BJ (cell line): ENCODE results near the gene TTC9B. TPM values are rescaled to one million over a fixed set of nuclear protein-coding genes. Genes with fewer than 3 reads are reported as not detected.

ENCODE experiments used
- CTCF ChIA-PET: fragments of 350-600 bp; formaldehyde crosslinking; extraction: SDS; loops from one replicate; lab custom pipeline; 2021; ENCODE audit warnings: antibody characterized with exemption, inconsistent platforms; lab: Yijun Ruan, JAX
- POLR2A ChIA-PET: fragments of 300-600 bp; sonication (Branson Sonifier 250); formaldehyde crosslinking; extraction: SDS; loops from one replicate; lab custom pipeline; 2021; ENCODE audit warnings: antibody characterized with exemption; lab: Charles Lee
- DNase-seq: peaks from one replicate; pipeline ENCODE4 v3.0.0-alpha.2; 2011; ENCODE audit warnings: low read depth
- H3K27me3 ChIP-seq: 2 replicates; pipeline ENCODE4 v1.6.0; 2011; ENCODE audit warnings: low read length; ENCODE audit not compliant: control insufficient read depth, insufficient read depth
- H3K36me3 ChIP-seq: 2 replicates; pipeline ENCODE4 v1.5.1; 2011; ENCODE audit warnings: low read length; ENCODE audit not compliant: control insufficient read depth, insufficient read depth
- H3K4me3 ChIP-seq: 2 replicates; pipeline ENCODE4 v1.5.1; 2011; ENCODE audit warnings: low read depth, mild to moderate bottlenecking, control low read depth, low read length
- polyA plus RNA-seq: library from polyadenylated mRNA; depleted of rRNA; stranded (reverse); fragments of >200 nt; gene quantifications from 2 replicates; pipeline ENCODE4 v1.2.3, GENCODE V29; 2011
- TF ChIP-seq, protein P1 (sequence below): IDR thresholded peaks from 2 replicates; pipeline ENCODE4 v1.5.1; 2011; ENCODE audit warnings: low read depth, mild to moderate bottlenecking, control low read depth, inconsistent platforms, low read length, moderate library complexity; ENCODE audit not compliant: insufficient read depth

TTC9B gene
- polyA plus RNA-seq, 1 experiment = not detected

DNA sequence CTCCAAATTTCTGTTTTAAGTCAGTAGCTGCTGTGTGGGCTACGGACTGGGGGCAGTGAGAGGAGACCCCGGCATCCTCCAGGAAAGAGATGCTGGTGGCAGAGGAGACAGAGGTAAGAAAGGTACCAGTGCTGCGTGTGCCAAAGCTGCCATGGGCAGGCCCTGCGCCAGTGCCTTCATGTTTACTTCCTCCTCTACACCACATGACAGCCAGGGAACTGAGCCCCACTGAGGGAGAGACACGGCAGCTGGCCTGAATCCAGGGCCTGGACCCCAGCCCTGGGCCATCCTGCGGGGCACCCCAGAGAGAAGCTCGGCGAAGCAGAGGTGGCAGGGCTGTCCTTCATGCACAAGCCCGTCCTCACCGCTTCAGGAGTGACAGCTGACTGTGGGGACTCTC is 31.0 kb upstream of the TTC9B start:
- Histone ChIP-seq H3K27me3 (no peaks in the 10 kb centered on the region), H3K36me3 (peaks cover 12% of the 10 kb centered on the region), H3K4me3 (no peak overlapping the region)
- CTCF ChIA-PET = no interaction called here
- DNase-seq = no peak
- POLR2A ChIA-PET = no interaction called here
- TF ChIP-seq, protein P1, sequence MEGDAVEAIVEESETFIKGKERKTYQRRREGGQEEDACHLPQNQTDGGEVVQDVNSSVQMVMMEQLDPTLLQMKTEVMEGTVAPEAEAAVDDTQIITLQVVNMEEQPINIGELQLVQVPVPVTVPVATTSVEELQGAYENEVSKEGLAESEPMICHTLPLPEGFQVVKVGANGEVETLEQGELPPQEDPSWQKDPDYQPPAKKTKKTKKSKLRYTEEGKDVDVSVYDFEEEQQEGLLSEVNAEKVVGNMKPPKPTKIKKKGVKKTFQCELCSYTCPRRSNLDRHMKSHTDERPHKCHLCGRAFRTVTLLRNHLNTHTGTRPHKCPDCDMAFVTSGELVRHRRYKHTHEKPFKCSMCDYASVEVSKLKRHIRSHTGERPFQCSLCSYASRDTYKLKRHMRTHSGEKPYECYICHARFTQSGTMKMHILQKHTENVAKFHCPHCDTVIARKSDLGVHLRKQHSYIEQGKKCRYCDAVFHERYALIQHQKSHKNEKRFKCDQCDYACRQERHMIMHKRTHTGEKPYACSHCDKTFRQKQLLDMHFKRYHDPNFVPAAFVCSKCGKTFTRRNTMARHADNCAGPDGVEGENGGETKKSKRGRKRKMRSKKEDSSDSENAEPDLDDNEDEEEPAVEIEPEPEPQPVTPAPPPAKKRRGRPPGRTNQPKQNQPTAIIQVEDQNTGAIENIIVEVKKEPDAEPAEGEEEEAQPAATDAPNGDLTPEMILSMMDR = no peak

DNA sequence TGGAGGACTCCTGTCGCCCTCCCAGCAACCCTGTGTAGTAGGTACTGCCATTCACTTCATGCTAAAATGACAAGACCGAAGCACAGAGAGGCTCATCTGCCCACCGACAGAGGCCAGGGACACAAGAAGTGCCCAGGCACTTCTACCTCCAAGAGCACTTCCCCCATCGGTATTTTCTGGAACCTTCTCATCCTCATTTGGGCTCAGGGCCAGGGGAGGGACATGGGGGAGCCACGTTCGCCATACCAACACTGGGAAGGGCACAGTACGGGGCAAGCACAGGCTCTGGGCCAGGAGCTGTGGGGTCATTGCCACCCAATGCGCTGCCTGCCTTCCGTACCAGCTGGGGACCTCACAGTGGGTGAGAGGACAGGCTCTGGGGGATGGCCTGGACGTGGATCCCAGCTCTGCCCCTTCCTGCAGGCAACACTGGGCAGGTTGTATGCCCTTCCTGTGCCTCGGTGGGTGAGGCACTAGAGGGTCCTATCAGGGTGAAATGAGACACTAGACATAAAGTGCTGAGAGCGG is 29.6 kb upstream of the TTC9B start:
- Histone ChIP-seq H3K27me3 (no peaks in the 10 kb centered on the region), H3K36me3 (peaks cover 11% of the 10 kb centered on the region), H3K4me3 (no peak overlapping the region)
- TF ChIP-seq, protein P1 = no peak
- ChIA-PET POLR2A (no interaction called here), CTCF (no interaction called here)
- no peak for DNase-seq

DNA sequence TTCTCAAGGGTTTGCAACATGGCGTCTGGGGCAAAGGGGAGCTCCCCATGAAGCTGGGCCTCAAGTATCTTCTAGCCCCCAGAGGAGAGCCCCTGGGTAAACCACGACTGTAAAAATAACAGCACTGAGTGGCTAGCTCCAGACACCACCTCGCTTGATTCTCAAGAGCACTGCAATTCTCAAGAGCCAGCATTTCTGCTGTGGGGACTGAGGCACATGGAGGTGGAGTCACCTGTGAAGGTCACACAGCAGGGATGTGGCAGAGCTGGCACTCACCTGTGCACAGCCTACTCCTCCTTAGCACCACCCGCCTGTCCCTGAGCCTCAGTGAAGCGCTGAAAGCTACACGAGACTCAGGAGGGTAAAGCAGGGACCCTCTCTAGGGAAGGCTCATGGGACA is 29.0 kb upstream of the TTC9B start:
- H3K27me3 ChIP-seq = no peaks in the 10 kb centered on the region
- TF ChIP-seq, protein P1 = no peak
- ChIA-PET POLR2A (no interaction called here), CTCF (no interaction called here)
- no peak overlapping the region for H3K4me3 ChIP-seq
- DNase-seq = no peak
- H3K36me3 ChIP-seq = peaks cover 14% of the 10 kb centered on the region

DNA sequence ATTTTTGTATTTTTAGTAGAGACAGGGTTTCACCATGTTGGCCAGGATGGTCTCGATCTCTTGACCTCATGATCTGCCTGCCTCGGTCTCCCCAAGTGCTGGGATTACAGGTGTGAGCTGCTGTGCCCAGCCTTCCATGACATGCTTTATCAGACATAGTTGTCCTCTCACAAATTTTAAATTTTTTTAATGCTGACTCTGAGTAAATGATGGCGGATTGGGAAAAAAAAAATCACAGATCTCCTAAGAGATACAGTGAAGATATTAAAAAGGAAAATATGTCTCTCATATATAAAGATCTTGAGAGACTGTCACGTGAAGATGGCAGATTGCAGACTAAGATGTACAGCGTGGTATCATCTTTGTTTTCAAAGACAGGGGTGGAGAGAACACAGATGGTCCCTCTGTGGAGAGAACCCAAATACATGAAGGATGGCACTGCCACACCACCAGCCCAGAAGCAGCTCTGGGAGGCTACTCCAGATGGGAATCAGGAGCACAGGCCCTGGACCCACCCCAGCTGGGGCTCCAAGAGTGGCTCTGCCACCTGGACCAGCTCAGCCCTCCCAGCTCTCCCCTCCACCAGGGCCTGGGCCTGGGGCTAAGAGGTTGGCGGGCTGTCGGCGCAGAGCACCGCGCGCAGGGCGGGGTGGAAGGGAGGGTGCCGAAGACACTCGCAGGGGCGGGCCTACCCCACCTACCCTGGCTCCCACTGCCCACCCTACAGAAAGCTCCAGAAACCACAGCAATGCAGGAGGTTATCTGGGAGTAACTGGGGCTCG is 28.3 kb upstream of the TTC9B start:
- Histone ChIP-seq H3K27me3 (no peaks in the 10 kb centered on the region), H3K4me3 (no peak overlapping the region), H3K36me3 (peaks cover 17% of the 10 kb centered on the region)
- no peak for DNase-seq
- ChIA-PET POLR2A (no interaction called here), CTCF (no interaction called here)
- TF ChIP-seq, protein P1 = no peak

DNA sequence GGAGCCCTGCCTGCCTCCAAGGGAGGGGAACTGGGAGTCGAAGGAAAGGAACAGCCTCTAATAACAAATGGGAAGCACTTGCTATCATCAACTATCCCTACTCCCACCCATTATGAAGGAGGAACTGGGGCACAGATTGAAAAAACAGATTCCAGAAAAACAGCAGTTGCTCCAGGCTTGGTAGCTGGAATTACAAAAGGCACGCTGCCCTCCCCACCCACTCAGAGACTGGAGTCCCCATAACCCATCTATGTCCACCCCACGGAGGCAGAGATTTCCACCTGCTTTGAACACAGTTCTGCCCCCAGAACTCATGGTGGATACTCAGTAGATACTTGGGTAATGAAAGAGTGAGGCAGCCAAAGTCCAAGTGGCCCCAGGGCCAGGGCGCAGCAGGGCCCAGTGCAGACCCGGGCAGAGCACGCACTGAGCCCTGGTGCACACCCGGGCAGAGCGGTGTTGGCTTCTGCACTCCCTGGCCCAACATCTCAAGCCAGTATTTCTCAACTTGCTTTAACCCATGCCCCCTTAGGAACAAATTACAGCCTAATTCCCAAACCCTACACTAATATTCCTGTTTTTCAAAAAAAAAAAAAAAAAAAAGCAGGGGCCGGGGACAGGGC is 27.4 kb upstream of the TTC9B start:
- DNase-seq = no peak
- ChIA-PET POLR2A (no interaction called here), CTCF (no interaction called here)
- Histone ChIP-seq H3K27me3 (no peaks in the 10 kb centered on the region), H3K4me3 (no peak overlapping the region), H3K36me3 (peaks cover 21% of the 10 kb centered on the region)
- TF ChIP-seq, protein P1 = no peak
